Activated CD4-positive, alpha-beta T cell treated with anti-CD3 and anti-CD28 coated beads, Interleukin-2, amount 10 ng/mL, durations not matched to agents 24 days and 14 days (primary cell): ENCODE data around the gene VEGFC. TPM values are rescaled to one million over a fixed set of nuclear protein-coding genes. Genes with fewer than 3 reads are reported as not detected.
A peak's percentile ranks its signal among the peaks of the same experiment; 100 is the strongest.

Source experiments
- DNase-seq: peaks from one replicate; pipeline ENCODE4 v3.0.0; 2022
- H3K27ac Mint-ChIP-seq: one replicate; pipeline ENCODE4 v1.8.0; 2022; ENCODE audit warnings: mild to moderate bottlenecking, mixed read lengths
- H3K27me3 Mint-ChIP-seq: one replicate; pipeline ENCODE4 v1.8.0; 2022; ENCODE audit warnings: mixed read lengths
- H3K36me3 Mint-ChIP-seq: one replicate; pipeline ENCODE4 v1.8.0; 2022; ENCODE audit warnings: low read depth, mild to moderate bottlenecking, mixed read lengths
- H3K4me1 Mint-ChIP-seq: one replicate; pipeline ENCODE4 v1.8.0; 2021; ENCODE audit warnings: mixed read lengths
- H3K4me3 Mint-ChIP-seq: one replicate; pipeline ENCODE4 v1.8.0; 2022; ENCODE audit warnings: mild to moderate bottlenecking, moderate library complexity, mixed read lengths
- H3K9me3 Mint-ChIP-seq: one replicate; pipeline ENCODE4 v1.8.0; 2021; ENCODE audit warnings: mixed read lengths
- intact Hi-C: fragments of 100-400 bp; cut with micrococcal nuclease; formaldehyde crosslinking; loops from one replicate; pipeline ENCODE4 v1.15.1; 2023
- total RNA-seq: library from RNA; stranded (reverse); gene quantifications from 2 replicates; pipeline ENCODE4 v1.2.3, GENCODE V29; 2022

VEGFC gene
- total RNA-seq, 1 donor from 2014 or later, result not detected

- DNase-seq, result no peak
- Mint-ChIP-seq H3K9me3 (no peaks in the 10 kb centered on the region), H3K36me3 (no peaks in the 10 kb centered on the region), H3K27ac (no peak overlapping the region), H3K4me1 (no peaks in the 10 kb centered on the region), H3K27me3 (no peaks in the 10 kb centered on the region), H3K4me3 (no peak overlapping the region)
- intact Hi-C loops, result no loop called here
These were observed 22.0 kb upstream of the VEGFC start for GRCh38 chr4:176814770-176815169.

DNA sequence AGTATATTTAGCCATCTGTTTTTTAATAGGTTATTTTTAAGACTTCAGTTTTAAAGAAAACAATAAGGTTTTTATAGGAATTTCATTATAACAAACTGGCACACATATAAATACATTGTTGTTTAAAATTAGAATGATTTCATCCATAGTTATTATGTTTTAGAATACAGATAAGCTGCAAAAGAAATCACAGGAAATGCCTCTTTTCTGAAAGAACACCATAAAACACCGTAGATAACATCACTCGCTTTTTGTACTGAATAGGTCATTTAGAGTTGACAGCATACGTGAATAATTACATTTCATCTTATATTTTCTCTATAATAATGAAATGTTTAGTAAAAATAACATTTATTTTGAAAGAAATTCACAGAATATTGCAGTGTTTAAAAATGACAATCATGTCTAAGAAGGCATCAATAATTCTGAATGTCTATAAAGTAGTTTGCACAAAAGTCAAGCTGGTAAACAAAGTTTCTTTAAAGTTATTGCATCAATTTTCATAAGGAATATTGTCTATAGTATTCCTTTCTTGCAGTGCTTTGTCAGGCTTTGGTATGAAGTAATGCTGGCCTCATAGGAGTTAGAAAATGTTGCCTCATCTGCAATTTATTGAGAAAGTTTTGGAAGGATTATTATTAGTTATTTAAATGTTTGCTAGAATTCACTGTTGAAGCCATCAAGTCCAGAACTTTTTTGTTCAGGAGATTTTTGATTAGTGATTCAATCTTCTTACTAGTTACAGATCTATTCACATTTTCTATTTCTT, 17.9 kb upstream of the VEGFC start:
- DNase-seq, result no peak
- intact Hi-C loops, result no loop called here
- no peaks in the 10 kb centered on the region for H3K27me3 Mint-ChIP-seq
- no peak overlapping the region for H3K27ac Mint-ChIP-seq
- no peaks in the 10 kb centered on the region for H3K36me3 Mint-ChIP-seq
- H3K4me1 Mint-ChIP-seq, result no peaks in the 10 kb centered on the region
- H3K4me3 Mint-ChIP-seq, result no peak overlapping the region
- H3K9me3 Mint-ChIP-seq, result no peaks in the 10 kb centered on the region

DNA sequence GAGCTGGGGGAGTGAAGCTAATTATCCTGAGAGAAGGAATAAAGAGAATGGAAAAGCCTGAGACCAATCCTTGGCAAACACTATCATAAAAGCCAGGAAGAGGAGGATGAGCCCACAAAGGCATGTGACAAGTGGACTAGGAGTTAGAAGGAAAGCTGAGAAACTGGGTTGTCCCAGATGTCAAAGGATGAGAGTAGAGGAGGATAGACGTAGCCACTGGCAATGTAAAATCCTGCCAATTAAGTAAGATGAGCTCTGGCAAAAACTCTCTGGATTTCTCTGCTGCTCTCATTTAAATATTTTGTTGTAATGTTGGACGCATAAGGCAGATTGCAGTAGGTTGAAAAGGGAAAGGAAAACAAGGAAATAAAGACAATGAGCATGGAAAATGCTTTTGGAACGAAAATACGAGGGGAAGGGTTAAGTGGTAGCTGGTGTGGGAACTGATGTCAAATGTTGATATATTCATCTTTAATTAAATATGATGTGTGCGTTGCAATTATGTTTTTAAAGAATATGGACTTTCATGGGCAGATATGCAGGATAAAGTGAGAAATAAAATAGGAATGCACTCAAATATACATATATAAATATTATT, 14.2 kb upstream of the VEGFC start:
- no peak for DNase-seq
- Mint-ChIP-seq H3K4me1 (no peaks in the 10 kb centered on the region), H3K4me3 (no peak overlapping the region), H3K9me3 (no peaks in the 10 kb centered on the region), H3K36me3 (no peaks in the 10 kb centered on the region), H3K27ac (no peak overlapping the region), H3K27me3 (no peaks in the 10 kb centered on the region)
- intact Hi-C loops, result no loop called here

DNA sequence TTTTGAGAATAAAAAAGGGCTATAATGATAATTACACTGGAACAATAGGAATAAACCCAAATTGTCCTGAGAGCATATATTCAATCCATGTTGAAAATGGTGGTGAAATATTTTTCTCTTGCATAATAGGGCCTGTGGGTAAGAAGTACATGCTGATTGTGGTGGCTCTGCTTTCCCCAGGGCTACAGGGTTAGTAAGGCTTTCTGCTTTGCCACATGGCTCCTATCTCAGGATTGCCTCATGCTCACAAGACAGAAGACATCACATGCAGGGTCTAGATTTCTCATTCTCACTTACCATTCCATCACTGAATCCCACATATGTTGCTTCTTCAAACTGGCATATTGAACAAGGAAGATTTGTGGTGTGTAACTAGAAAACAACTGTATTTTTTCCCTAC, 12.4 kb upstream of the VEGFC start:
- Mint-ChIP-seq H3K9me3 (no peaks in the 10 kb centered on the region), H3K27me3 (no peaks in the 10 kb centered on the region), H3K4me3 (no peak overlapping the region), H3K27ac (no peak overlapping the region), H3K4me1 (no peaks in the 10 kb centered on the region), H3K36me3 (no peaks in the 10 kb centered on the region)
- DNase-seq, result no peak
- intact Hi-C loops, result no loop called here

- H3K36me3 Mint-ChIP-seq, result no peaks in the 10 kb centered on the region
- peaks cover 4% of the 10 kb centered on the region for H3K27me3 Mint-ChIP-seq
- H3K27ac Mint-ChIP-seq, result no peak overlapping the region
- no peaks in the 10 kb centered on the region for H3K9me3 Mint-ChIP-seq
- H3K4me3 Mint-ChIP-seq, result no peak overlapping the region
- intact Hi-C loops, result no loop called here
- no peak for DNase-seq
- H3K4me1 Mint-ChIP-seq, result no peaks in the 10 kb centered on the region
These were observed 8.3 kb upstream of the VEGFC start for GRCh38 chr4:176800891-176801534.

- H3K36me3 Mint-ChIP-seq, result no peaks in the 10 kb centered on the region
- H3K4me3 Mint-ChIP-seq, result no peak overlapping the region
- no peaks in the 10 kb centered on the region for H3K9me3 Mint-ChIP-seq
- peaks cover 8% of the 10 kb centered on the region for H3K27me3 Mint-ChIP-seq
- DNase-seq, result no peak
- intact Hi-C loops, result no loop called here
- no peaks in the 10 kb centered on the region for H3K4me1 Mint-ChIP-seq
- no peak overlapping the region for H3K27ac Mint-ChIP-seq
These were observed 6.9 kb upstream of the VEGFC start for GRCh38 chr4:176799653-176800052.

DNA sequence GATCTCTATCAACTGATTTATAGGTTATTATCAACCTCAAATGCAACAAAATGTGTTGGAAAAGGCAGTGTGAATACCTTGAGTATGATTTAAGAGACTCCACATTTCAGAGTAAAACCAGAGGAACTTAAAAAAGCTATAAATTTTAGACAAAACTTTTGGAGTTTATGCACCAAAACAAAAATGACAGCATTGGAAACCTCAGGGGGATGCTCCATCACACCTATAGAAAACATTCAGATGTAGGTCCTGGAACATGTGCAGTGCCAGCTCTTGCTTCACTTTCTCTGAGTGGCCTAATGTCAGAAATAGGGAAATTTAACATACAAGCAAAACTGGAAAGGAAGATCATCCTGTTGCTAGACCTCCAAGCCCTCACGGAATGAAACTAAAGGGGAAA, 5.8 kb upstream of the VEGFC start:
- Mint-ChIP-seq H3K4me1 (no peaks in the 10 kb centered on the region), H3K27ac (no peak overlapping the region), H3K4me3 (no peak overlapping the region), H3K27me3 (peaks cover 20% of the 10 kb centered on the region), H3K36me3 (no peaks in the 10 kb centered on the region), H3K9me3 (no peaks in the 10 kb centered on the region)
- intact Hi-C loops, result no loop called here
- no peak for DNase-seq

GRCh38 chr4:176795441-176795840, 2.7 kb upstream of the VEGFC start:
- Mint-ChIP-seq H3K4me1 (peaks cover 3% of the 10 kb centered on the region), H3K27ac (no peak overlapping the region), H3K36me3 (no peaks in the 10 kb centered on the region), H3K4me3 (no peak overlapping the region), H3K27me3 (peaks cover 37% of the 10 kb centered on the region), H3K9me3 (no peaks in the 10 kb centered on the region)
- intact Hi-C loops, result no loop called here
- DNase-seq, result no peak

GRCh38 chr4:176794651-176795050, 1.9 kb upstream of the VEGFC start:
- Mint-ChIP-seq H3K4me3 (no peak overlapping the region), H3K27ac (no peak overlapping the region), H3K36me3 (no peaks in the 10 kb centered on the region), H3K9me3 (no peaks in the 10 kb centered on the region), H3K4me1 (peaks cover 3% of the 10 kb centered on the region), H3K27me3 (peaks cover 43% of the 10 kb centered on the region)
- no peak for DNase-seq
- intact Hi-C loops, result loop anchor here (5.0 kb wide), 1 partner anchor 108 kb away; no protein-coding TSS in a partner anchor

- intact Hi-C loops, result loop anchor here (5.0 kb wide), 1 partner anchor 108 kb away; no protein-coding TSS in a partner anchor
- H3K4me1 Mint-ChIP-seq, result peaks cover 3% of the 10 kb centered on the region
- no peak for DNase-seq
- no peaks in the 10 kb centered on the region for H3K36me3 Mint-ChIP-seq
- no peak overlapping the region for H3K4me3 Mint-ChIP-seq
- no peaks in the 10 kb centered on the region for H3K9me3 Mint-ChIP-seq
- H3K27ac Mint-ChIP-seq, result no peak overlapping the region
- H3K27me3 Mint-ChIP-seq, result peaks cover 48% of the 10 kb centered on the region
These were observed 1.4 kb upstream of the VEGFC start for GRCh38 chr4:176794151-176794550.

DNA sequence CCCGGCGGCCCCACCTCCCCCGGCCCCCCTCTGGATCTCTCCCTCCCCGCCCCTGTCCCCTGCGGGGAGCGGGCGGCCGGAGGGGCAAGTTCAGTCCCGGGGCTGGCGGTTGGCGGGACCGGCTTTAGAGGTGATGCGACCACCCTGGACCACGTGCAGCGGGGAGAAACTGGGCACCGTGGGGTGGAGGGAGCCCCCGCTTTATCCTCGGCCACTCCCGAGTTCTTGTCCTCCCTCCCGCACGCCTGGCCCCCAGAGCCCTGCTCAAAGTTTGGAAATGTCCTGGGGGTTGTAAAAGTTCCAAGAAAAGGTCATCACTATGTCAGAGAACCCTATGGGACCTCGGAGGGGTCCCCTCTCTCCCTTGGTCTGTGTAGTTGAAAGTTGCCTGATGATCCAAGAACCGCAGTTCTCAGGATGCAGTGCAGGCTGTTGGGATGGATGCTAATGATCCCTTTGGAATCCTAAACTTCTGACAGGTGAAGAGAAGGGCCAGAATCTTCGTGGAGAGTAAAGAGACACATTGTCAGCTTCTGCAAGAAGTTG, 411 bp upstream of the VEGFC start:
- intact Hi-C loops, result loop anchor here (5.0 kb wide), 1 partner anchor 109 kb away; no protein-coding TSS in a partner anchor
- Mint-ChIP-seq H3K4me1 (peaks cover 3% of the 10 kb centered on the region), H3K9me3 (no peaks in the 10 kb centered on the region)

GRCh38 chr4:176791591-176792325, 964 bp downstream of the VEGFC start:
- intact Hi-C loops, result loop anchor here (2.0 to 5.0 kb wide), 3 partner anchors 111 to 547 kb away; no protein-coding TSS in a partner anchor
- Mint-ChIP-seq H3K27me3 (peaks cover 46% of the 10 kb centered on the region), H3K27ac (no peak overlapping the region), H3K4me1 (peaks cover 3% of the 10 kb centered on the region), H3K9me3 (no peaks in the 10 kb centered on the region), H3K36me3 (no peaks in the 10 kb centered on the region), H3K4me3 (peak overlapping the region; percentile 57)
- DNase-seq, result peak; percentile 56

More for the DNA sequence above, 411 bp upstream of the VEGFC start:
- DNase-seq, result no peak
- peak overlapping the region; percentile 65 for H3K4me3 Mint-ChIP-seq
- H3K27ac Mint-ChIP-seq, result no peak overlapping the region
- H3K36me3 Mint-ChIP-seq, result no peaks in the 10 kb centered on the region
- H3K27me3 Mint-ChIP-seq, result peaks cover 50% of the 10 kb centered on the region

- intact Hi-C loops, result loop anchor here (1.0 to 5.0 kb wide), 4 partner anchors 112 to 548 kb away; no protein-coding TSS in a partner anchor
- H3K27me3 Mint-ChIP-seq, result peaks cover 45% of the 10 kb centered on the region
- H3K36me3 Mint-ChIP-seq, result no peaks in the 10 kb centered on the region
- peaks cover 3% of the 10 kb centered on the region for H3K4me1 Mint-ChIP-seq
- no peaks in the 10 kb centered on the region for H3K9me3 Mint-ChIP-seq
- no peak overlapping the region for H3K4me3 Mint-ChIP-seq
- no peak for DNase-seq
- no peak overlapping the region for H3K27ac Mint-ChIP-seq
These were observed 2.3 kb downstream of the VEGFC start for GRCh38 chr4:176790398-176790797.
